ENCODE data around the gene CNMD.
"Not testable (repeated sequence)": the region's sequence is repeated elsewhere in the genome, so short reads cannot be mapped to it uniquely, and the experiment has no call there.

CNMD gene

GRCh38 chr13:52743988-52744387, 4.4 kb upstream of the CNMD start:
- DNase-seq: no peak

- no peak for DNase-seq
Measured at GRCh38 chr13:52743569-52743968, 3.9 kb upstream of the CNMD start.

- DNase-seq: no peak
Measured at GRCh38 chr13:52738719-52739467, 727 bp downstream of the CNMD start.

- DNase-seq: no peak
Measured at GRCh38 chr13:52737965-52738364, 1.7 kb downstream of the CNMD start.

GRCh38 chr13:52737451-52737850, 2.2 kb downstream of the CNMD start:
- no peak for DNase-seq

- no peak for DNase-seq
Measured at GRCh38 chr13:52736891-52737290, 2.7 kb downstream of the CNMD start.

- DNase-seq: no peak
Measured at GRCh38 chr13:52734075-52734623, 5.5 kb downstream of the CNMD start.

GRCh38 chr13:52726258-52726657, 13.4 kb downstream of the CNMD start:
- no peak for DNase-seq

GRCh38 chr13:52725302-52725701, 14.3 kb downstream of the CNMD start:
- DNase-seq: no peak

- no peak for DNase-seq
Measured at GRCh38 chr13:52723181-52723580, 16.4 kb downstream of the CNMD start.

GRCh38 chr13:52721356-52721755, 18.3 kb downstream of the CNMD start:
- not testable (repeated sequence) for DNase-seq

- DNase-seq: not testable (repeated sequence)
Measured at GRCh38 chr13:52720904-52721303, 18.7 kb downstream of the CNMD start.

GRCh38 chr13:52713894-52714293, 25.7 kb downstream of the CNMD start:
- DNase-seq: no peak

- DNase-seq: no peak
Measured at GRCh38 chr13:52712385-52712784, 27.2 kb downstream of the CNMD start.

GRCh38 chr13:52711286-52711685, 28.3 kb downstream of the CNMD start:
- DNase-seq: no peak

GRCh38 chr13:52708266-52708665, 31.4 kb downstream of the CNMD start:
- DNase-seq: not testable (repeated sequence)

GRCh38 chr13:52707375-52707774, 32.2 kb downstream of the CNMD start:
- no peak for DNase-seq

- DNase-seq: no peak
Measured at GRCh38 chr13:52706081-52706480, 33.5 kb downstream of the CNMD start.

- no peak for DNase-seq
Measured at GRCh38 chr13:52703482-52703881, 36.1 kb downstream of the CNMD start.

GRCh38 chr13:52701728-52702465, 37.7 kb downstream of the CNMD start:
- no peak for DNase-seq

- DNase-seq: no peak
Measured at GRCh38 chr13:52696566-52696965, 43.1 kb downstream of the CNMD start.

- peak in 1 of 5 donors; percentile 68 for DNase-seq
Measured at GRCh38 chr13:52695856-52696255, 43.8 kb downstream of the CNMD start.

- DNase-seq: no peak
Measured at GRCh38 chr13:52686376-52686775, 53.2 kb downstream of the CNMD start.

GRCh38 chr13:52685806-52686205, 53.8 kb downstream of the CNMD start:
- not testable (repeated sequence) for DNase-seq
